Epithelial cell of prostate (primary cell): ENCODE results near the gene ITPR1.
A peak's percentile ranks its signal among the peaks of the same experiment; 100 is the strongest.

Source experiments
- DNase-seq: peaks from one replicate; pipeline ENCODE4 v3.0.0-alpha.2; 2011; ENCODE audit warnings: low read depth, low spot score
- H3K27ac ChIP-seq: fragments of 450-650 bp; 2 replicates; pipeline ENCODE4 v1.5.1; 2017; ENCODE audit warnings: mild to moderate bottlenecking

The ITPR1 gene

DNA sequence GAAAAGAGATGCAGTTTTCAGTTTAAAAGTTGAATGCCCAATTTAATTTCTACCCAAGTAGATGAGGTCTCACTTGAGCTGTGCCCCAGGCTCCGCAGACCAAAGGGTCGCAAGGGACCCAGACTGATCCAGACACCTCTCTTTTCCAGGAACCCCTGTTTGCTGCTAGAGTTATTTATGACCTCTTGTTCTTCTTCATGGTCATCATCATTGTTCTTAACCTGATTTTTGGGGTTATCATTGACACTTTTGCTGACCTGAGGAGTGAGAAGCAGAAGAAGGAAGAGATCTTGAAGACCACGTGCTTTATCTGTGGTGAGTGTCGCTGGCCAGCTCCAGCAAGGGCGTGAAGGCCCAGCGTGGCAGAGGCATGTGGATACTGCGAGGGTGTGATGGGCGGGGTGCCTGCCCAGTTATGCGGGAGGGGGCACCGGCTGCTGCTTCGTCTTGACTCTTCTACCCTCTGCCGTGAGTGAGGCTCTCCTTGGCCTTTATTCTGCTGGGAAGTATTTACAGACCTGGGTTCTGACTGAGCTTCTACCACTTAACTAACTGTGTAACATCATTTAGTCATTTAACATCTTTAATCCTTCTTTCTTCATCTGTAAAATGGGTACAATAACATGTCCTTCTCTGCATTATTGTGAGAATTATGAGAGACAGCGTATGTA lies 321.9 kb downstream of the ITPR1 start:
- DNase-seq = no peak
- H3K27ac ChIP-seq = no peak overlapping the region

DNA sequence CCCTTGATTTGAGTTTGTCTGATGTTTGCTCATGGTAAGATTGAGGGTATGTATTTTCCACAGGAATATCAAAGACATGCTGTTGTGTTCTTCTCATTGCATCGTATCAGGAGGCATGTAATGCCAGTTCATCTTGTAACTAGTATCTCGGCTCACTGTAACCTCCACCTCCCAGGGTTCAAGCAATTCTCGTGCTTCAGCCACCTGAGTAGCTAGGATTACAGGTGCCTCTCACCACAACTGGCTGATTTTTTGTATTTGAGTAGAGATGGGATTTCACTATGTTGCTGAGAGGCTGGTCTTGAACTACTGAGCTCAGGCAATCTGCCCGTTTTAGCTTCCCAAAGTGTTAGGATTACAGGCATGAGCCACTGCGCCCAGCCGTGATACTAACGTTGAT lies 323.2 kb downstream of the ITPR1 start:
- no peak overlapping the region for H3K27ac ChIP-seq
- no peak for DNase-seq

DNA sequence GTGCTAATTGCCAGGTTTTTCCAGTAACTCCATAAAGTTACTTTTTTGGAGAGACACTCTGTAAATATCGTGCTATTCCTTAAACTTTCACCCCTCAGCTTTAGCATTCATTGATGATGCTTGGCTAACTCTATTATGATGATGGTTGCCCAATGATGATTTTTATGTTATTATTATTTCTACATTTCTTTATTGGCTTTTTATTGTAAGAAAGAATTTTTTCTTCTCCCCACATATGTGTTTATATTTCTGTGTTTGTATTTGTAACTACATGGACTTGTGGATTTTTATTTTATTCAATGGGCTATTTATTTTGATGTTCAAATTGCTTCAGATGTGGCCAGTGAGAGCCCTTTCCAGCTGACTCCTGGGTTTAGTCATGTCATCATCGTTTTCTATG lies 323.6 kb downstream of the ITPR1 start:
- DNase-seq = no peak
- no peak overlapping the region for H3K27ac ChIP-seq

DNA sequence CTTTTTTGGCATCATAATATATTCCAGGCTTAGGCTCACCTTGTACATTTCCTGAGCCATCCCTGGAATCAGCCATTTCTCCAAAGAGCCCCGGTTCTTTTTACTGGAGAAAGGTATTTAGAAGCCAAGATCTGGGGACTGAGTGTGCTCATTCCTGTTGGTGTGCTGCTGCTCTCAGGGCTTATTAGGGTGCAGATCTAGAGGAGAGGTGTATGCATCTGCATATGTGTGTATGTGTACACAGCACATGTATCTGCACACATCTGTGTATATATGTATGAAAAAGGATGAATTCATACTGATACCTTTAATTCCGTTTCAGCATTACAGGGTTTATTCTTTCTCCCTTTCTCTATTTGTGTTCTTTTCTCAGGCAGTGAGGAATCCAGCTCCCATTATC lies 324.0 kb downstream of the ITPR1 start:
- no peak for DNase-seq
- H3K27ac ChIP-seq = no peak overlapping the region

DNA sequence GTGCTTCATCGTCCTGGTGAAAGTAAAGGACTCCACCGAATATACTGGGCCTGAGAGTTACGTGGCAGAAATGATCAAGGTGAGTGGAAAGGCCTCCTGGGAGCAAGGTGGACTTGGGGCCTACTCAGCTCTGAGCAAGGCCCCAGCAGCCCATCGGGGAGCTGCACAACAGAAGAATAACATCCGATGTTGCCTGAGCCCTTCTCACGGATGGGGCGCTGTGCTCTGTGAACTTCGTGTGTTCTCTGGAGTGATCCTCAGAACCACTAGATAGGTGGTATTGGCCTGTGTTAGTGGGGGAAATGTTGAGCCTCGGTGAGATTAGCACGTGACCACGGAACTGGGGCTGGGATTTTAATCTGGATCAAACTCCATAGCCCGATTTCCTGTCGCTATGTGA lies 325.0 kb downstream of the ITPR1 start:
- H3K27ac ChIP-seq = no peak overlapping the region
- no peak for DNase-seq

DNA sequence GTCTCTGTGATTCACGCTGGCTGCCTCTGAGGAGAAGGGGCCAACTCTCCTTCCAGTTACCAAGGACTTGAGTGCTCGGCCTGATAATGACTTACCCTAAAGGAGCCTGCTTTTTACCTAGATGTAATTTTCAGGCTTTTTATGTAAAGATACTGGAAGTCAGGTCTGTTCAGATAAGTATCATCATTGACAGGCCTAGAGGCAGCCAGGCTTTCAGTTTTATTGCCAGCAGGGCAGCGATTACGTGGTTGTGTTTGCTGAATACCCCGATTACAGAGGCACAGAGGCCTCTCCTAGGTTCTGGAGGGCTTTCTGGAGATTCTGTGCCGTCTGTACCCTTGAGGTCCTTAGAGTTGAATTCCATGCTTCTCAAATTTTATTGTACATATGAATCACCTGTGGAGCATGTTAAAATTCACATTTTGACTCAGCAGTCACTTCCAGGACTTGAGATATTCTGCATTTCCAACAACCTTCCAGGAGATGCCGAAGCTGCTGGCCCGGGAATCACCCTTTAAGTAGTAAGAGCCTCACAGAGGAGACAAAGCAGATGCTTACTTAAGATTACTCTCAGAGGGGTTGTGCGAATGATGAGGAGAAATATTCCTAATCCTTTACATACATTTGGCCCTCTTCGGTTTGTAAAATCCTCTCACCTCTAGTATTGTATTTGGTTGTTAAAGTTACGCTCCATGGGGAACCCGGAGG lies 326.0 kb downstream of the ITPR1 start:
- no peak for DNase-seq

DNA sequence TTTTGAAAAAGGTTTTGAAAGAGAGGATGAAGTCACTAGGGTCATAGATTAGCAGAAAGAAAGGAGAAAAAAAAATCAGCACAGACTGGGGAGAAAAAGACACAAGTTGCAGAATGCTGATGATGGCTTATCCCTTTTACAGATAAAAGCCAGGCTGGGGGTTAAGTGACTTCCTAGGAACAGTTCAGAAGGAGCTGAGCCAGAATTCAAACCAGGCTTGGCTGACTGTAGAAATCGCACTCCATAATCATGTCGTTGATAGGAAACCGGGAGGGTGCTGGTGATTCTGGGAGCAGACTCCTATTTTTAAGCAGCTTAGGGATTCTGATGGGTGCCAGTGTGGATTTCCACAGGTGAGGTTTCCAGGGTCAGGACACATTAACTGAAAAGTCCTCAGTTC lies 326.6 kb downstream of the ITPR1 start:
- H3K27ac ChIP-seq = no peak overlapping the region
- no peak for DNase-seq

More for the DNA sequence above, 326.0 kb downstream of the ITPR1 start:
- H3K27ac ChIP-seq = no peak overlapping the region

DNA sequence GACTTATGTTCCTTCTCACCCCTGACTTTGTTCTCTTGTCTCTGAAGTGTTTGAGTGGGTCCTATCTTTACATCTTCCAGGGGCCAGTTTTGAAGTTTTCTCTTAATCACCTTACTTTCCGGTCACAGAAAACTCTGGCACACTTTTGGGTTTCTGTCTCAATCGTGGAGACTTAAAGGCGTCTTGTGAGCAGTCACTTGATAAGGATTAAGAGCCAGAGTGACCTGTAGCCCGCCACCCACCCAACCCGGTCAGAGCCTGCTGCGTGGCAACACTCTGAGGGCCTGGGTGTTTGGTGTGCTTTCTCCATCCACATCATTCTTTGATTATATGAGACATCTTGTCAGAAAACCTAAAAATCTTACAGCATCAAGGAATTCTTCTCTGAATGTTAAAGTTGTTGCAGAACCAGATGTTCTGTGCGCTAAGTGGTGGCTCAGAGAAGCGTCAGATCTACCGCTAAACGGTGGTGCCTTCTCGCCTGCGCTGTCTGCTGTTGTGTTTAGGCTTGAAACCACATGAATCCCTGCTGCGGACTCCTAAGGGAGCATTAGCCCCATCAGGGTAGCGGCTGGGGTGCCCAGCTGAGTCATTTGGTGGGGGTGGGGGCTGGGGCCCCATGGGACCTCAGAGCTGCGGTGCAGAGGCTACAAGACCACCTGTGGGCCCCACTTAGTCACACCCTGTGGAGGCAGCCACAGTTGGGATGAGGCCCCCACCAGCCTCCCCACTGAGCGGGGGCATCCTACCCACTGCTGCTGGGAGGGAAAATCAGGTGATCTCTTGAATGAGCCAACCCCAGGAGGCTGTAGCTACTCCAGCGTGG lies 327.4 kb downstream of the ITPR1 start:
- no peak overlapping the region for H3K27ac ChIP-seq
- no peak for DNase-seq

DNA sequence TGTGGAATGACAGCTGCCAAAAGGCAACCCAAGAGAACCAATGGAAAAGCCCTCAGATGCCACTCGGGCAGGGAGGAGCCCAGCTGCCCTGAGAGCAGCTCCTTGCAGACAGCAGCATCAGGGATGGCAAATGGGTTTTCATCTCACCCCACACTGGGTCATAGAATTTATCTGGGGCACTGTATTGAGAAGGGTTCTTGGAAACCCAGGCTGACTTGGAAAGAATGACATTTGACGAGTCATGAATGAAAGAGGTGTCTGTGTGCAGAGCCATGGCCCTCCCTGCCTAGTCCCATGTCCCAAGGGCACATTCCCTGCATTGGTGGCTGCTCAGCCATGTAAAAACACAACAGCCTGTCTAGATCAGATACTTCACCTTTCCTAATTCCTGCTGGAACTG lies 328.2 kb downstream of the ITPR1 start:
- DNase-seq = no peak
- H3K27ac ChIP-seq = no peak overlapping the region

DNA sequence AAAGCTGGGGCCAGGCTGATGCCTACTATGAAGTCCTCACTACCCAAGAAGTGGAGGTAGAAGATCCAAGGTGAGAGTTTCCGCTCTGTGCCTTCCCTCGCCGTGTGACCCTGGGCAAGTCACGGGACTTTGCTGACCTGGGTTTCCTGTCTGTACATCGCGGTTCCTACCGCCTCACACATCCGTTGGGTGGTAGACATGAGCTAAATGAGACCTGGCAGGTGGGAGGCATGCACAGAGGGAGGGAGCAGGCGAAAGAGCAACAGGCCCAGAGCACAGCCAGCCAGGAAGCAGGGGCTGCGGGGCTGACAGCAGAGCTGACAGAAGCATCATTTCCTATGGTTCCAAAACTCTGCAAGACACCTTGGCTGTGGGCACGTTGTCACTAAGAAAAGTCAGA lies 328.8 kb downstream of the ITPR1 start:
- no peak for DNase-seq
- no peak overlapping the region for H3K27ac ChIP-seq

DNA sequence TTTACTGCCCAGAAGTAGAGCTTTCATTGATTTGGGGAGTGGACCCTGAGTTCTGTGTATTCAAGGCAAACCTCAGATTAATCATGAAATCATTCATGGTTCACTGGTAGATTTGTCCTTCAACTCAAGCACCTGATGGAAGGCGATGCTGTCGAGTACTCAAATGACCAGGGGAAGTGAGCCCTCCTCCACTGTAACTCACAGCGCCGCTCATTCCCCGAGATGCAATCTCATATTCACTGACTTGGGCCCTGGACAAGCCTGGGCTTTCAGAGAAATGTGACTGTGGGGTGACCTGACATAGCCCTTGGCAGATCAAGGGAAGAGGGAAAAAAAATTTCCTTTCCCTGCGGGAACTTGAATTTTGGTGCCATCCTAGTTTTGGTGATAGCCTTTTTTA lies 329.4 kb downstream of the ITPR1 start:
- DNase-seq = no peak
- H3K27ac ChIP-seq = no peak overlapping the region

DNA sequence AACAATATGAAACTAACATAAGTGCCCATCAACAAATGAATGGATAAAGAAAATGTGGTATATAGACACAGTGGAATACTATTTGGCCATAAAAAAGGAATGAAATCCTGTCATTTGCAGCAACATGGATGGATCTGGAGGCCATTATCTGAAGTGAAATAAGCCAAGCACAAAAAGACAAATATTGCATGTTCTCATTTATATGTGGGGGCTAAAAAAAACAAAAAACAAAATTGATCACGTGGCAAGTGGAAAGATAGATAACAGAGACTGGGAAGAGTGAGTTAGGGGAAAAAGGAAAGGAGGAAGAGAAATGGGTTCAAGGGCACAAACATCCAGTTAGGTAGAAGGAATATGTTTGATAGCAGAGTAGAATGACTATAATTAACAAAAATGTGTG lies 330.2 kb downstream of the ITPR1 start:
- no peak overlapping the region for H3K27ac ChIP-seq
- no peak for DNase-seq

DNA sequence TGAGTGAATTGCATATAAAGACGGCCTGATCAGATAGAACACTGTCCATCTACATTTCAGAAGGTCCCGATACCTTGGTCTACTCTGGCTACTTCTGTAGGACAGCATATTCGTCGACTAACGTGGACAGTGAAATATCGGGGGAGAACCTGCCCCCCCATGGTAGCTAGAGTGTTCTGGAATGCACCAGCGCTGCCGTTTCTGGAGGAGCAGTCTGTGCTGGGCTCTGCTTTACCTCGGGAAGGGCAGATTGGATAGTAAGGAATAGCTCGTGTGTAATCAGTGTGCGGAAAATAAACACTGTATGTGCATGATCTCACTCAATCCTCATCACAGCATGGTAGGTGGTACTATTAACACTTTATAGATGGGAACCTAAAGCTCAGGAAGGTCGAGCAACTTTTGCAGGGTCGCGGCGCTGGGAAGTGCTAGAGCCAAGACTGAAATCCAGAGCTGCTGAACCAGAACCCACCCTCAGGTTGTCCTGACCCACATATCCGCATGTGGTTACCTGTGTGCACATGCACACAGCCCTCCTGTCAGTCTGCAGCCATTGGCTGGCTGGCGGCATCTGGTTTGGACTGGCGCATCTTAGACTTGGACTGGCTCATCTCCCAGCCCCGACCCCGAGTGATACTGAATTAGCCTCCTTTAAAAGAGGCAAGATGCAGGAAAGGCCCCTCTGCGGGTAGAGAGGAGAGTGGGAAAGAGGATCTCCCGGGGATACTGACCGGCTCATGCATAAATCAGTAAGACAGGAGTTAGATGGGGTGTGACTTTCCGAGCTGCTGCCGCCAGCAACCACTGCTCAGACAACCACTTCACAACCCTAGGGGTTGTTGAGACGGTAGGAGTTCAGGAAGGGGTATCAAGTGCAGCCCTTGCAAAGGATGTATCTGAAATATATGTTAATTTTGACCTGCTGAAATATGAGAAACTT lies 331.1 kb downstream of the ITPR1 start:
- peak overlapping the region; percentile 96 for H3K27ac ChIP-seq
- no peak for DNase-seq

DNA sequence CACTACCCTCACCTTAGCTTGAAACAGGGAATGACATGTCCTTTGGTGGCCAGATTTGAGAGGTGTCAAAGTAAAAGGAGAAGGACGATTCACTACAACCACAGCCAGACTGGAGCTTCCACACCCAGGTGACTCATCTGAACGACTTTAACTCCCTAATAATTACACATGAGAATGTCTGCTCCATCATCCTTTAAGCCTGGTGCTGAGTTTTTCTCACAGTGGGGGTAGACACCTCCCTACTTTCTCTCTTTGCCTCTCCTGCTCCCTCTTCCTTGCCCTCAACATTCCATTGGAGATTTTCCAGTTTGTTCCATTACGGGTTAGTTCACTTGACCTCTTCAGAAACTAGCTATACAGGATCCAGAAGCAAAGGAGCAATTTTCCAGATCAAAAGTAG lies 331.8 kb downstream of the ITPR1 start:
- peak overlapping the region; percentile 96 for H3K27ac ChIP-seq
- DNase-seq = peak; percentile 54

DNA sequence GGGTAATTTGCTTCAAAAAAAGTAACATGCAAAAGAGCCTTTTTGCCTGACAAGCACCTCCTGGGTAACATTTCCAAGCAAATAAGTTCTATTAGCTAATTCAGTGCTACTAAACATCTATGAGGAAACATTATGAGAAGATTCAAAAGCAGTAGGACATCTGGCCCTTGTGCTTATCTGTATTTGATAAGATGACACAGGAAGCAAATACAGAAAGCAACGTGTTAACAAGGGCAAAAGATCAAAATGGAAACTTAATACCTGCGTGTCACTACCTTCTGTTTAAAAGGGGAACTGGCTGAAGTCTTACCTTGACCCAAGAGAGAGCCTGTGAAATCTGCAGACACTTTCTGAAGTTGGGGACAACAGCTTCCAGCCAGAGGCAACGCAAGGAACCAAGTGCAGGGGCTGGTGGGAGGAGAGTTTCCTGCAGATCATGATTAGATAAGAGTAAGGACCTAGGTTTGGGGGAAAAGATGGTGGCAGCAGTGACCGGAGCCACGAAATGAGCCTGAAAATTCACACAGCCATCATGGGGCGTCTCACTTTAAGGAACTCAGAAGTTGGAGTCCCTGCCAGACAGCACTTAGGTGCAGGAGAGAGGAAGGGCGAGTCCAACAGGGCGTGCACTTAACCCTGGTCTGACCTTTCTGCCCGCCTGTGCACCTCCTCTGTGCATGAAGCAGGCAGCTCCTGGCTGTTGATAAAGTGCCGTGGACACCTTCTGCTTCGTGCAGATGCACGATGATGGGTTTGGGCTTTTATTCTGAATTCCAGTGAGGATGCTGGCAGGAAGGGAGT lies 332.5 kb downstream of the ITPR1 start:
- H3K27ac ChIP-seq = peak overlapping the region; percentile 96
- no peak for DNase-seq

DNA sequence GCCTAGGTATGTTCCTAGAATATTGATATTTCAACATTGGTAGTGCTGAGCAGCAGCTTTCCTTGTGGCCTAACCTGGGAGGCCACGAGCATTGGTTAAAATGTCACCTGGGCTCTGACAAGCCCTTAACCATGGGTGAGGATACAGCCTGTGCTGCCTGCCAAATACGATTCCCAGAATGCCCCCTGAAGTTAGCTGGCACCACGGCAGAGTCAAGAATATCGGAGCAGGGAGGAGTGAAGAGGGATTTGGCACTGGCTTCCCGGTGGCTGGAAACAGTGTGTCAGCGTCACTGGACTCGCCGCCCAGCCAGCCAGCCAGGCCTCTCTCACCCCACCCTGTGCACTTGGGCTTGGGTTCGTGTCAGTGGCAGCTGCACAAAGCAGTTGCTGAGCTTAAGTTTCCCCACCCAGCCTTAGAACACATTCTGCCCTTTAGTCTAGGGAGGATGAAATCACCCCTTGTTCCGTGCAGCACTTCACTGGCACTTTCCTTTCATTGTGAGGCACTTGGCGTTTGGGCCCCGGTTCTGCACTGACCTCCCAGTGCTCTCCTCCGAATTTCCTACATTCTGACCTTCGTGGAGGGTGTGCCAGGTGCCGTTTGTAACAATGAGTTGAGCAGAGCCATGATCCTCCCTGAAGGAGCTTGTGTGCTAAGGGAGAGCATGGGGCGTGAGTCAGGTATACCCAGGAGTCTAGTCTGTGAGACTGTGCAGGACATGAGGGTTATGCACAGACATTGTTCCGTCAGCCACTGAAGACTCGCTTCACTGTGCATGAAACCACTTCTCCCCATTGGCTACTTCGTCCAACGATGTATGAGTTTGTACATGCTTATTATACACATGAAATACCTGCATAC lies 333.3 kb downstream of the ITPR1 start:
- no peak for DNase-seq
- H3K27ac ChIP-seq = peak overlapping the region; percentile 96

DNA sequence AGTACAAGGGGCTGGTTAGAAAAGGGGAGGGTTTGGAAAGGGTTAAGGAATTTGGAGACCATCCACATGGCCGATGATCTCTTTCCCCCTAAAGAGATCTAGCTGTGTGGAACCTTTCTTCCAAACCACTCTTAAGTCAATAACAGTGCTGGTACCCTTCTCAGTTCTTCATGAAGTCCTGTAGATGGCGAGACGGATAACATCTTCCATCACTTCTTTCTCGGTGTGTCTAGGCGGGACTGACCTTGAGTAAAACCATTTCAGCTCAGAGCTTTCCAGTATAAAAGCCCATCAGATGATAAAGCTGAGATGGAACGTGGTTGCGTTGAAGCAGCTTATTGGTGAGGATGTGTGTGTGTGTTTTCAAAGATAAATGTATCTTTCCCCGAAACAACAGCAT lies 334.6 kb downstream of the ITPR1 start:
- H3K27ac ChIP-seq = peak overlapping the region; percentile 96
- no peak for DNase-seq

DNA sequence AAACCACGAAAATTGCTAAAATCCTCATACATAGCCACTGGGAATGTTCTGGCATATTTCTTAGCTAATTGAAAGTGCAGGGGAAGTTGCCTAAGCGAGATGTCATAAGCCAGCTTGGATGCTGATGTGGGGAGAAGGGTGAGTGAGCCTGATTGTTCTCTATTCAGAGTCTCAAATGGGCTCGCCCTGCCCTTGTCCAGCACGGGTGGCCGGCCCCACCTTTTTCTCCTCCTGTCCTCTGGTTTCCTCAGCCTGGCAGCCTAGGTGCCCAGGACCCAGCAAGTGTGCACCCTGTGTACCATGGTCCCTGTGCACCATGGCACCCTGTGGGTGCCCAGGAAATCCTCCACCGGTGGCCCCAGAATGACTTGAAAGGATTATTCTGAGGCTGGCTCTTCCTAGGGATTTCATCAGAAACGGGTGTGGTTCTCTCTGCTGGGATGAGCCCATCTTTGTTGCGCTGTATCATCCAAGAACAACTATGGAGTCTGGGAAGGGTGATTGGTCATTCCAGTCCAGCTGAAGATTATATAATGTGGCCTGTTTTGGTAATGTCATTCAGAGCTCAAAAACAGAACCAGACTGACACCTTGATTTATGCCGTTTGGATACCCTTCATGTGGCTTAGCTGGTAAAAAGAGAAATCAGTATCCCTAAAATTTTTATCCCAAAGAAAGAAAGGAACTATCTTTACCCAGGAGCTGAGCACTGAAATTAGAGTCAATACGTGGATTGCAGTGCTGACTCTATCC lies 335.3 kb downstream of the ITPR1 start:
- H3K27ac ChIP-seq = peak overlapping the region; percentile 96
- no peak for DNase-seq
